Measurements from ENCODE around the gene SYNGR2. TPM values are rescaled to one million over a fixed set of nuclear protein-coding genes. Genes with fewer than 3 reads are reported as not detected.

Gene SYNGR2
- polyA plus RNA-seq, 1 donor (not counting 4 experiments of a cell fraction or from before 2014, with no cell fraction given) = 103 TPM

DNA sequence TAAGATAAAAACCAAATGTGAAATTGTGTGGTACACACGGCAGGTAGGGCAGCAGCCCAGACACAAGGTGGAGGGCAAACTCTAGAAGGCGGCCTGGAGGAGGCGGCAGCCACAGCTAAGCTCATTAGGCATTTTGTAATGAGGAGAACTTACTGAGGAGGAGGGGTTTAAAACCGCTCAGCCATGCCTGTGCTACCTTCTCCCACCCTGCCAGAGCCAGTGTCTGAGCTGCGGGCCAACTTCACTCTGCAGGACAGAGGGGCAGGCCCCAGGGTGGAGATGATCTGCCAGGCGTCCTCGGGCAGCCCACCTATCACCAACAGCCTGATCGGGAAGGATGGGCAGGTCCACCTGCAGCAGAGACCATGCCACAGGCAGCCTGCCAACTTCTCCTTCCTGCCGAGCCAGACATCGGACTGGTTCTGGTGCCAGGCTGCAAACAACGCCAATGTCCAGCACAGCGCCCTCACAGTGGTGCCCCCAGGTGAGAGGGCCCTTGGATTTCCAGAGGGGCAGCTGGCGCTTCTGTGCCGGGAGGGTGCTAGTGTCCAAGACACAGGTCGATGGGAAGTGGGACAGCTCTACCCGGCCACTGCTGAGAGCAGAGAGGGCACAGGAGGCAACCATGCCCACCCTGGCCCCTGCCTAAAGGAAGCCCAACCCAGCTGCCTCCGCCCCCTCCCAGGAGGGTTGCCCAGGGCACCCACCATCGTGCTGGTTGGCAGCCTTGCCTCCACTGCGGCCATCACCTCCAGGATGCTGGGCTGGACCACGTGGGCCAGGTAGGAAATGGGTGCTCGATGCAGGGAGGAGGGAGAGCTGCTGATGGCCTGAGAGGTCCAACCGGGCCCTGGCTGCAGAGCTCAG, 4.3 kb upstream of the SYNGR2 start:
- no peak overlapping the region for H3K4me3 ChIP-seq (ENCODE audit: control insufficient read depth in 2 of 3, extremely low read depth in 1 of 3, insufficient read depth in 2 of 3, low read depth in 1 of 3, low read length in 3 of 3)
- H2AFZ ChIP-seq (ENCODE audit: control insufficient read depth, low read length) = no peak overlapping the region
- FAIRE-seq = no peak
- TF ChIP-seq, protein P1, sequence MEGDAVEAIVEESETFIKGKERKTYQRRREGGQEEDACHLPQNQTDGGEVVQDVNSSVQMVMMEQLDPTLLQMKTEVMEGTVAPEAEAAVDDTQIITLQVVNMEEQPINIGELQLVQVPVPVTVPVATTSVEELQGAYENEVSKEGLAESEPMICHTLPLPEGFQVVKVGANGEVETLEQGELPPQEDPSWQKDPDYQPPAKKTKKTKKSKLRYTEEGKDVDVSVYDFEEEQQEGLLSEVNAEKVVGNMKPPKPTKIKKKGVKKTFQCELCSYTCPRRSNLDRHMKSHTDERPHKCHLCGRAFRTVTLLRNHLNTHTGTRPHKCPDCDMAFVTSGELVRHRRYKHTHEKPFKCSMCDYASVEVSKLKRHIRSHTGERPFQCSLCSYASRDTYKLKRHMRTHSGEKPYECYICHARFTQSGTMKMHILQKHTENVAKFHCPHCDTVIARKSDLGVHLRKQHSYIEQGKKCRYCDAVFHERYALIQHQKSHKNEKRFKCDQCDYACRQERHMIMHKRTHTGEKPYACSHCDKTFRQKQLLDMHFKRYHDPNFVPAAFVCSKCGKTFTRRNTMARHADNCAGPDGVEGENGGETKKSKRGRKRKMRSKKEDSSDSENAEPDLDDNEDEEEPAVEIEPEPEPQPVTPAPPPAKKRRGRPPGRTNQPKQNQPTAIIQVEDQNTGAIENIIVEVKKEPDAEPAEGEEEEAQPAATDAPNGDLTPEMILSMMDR (optimal IDR thresholded peaks at IDR 0.05 in 1 of 3, IDR thresholded peaks at IDR 0.05 in 1 of 3, conservative IDR thresholded peaks at IDR 0.05 in 1 of 3; ENCODE audit: extremely low read depth in 1 of 3, insufficient read depth in 2 of 3, low read length in 3 of 3) = no peak
- no peak for TF ChIP-seq EZH2 (IDR thresholded peaks at IDR 0.05; ENCODE audit: low read length)
- no peaks in the 10 kb centered on the region for H3K79me2 ChIP-seq (ENCODE audit: control insufficient read depth, insufficient read depth, low read length)
- H3K27ac ChIP-seq (ENCODE audit: control insufficient read depth, insufficient read depth, low read length) = no peak overlapping the region
- no peak overlapping the region for H3K9ac ChIP-seq (ENCODE audit: control insufficient read depth, extremely low read depth, insufficient read depth, low read length)
- H3K9me3 ChIP-seq (ENCODE audit: control insufficient read depth, low read depth, low read length) = no peaks in the 10 kb centered on the region
- no peak for DNase-seq (ENCODE audit: low read depth, low spot score)
- peaks cover 25% of the 10 kb centered on the region for H3K4me1 ChIP-seq (ENCODE audit: control insufficient read depth, extremely low read depth, insufficient read depth, low read length)
- no peaks in the 10 kb centered on the region for H3K9me1 ChIP-seq (ENCODE audit: control insufficient read depth, extremely low read depth, insufficient read depth, low read length)
- no peaks in the 10 kb centered on the region for H4K20me1 ChIP-seq (ENCODE audit: control insufficient read depth, extremely low read depth, insufficient read depth, low read length)
- H3K27me3 ChIP-seq (ENCODE audit: control insufficient read depth, extremely low read depth, insufficient read depth, low read length) = no peaks in the 10 kb centered on the region
- H3K36me3 ChIP-seq (ENCODE audit: control insufficient read depth in 2 of 2, extremely low read depth in 1 of 2, insufficient read depth in 2 of 2, low read length in 2 of 2) = no peaks in the 10 kb centered on the region
- H3K4me2 ChIP-seq (ENCODE audit: control insufficient read depth, extremely low read depth, insufficient read depth, low read depth, low read length) = no peak overlapping the region
- dilution Hi-C loops (cut with MboI; ENCODE audit: extremely low pct_ligation_motif_present, low sequenced_read_pairs) = no loop called here

DNA sequence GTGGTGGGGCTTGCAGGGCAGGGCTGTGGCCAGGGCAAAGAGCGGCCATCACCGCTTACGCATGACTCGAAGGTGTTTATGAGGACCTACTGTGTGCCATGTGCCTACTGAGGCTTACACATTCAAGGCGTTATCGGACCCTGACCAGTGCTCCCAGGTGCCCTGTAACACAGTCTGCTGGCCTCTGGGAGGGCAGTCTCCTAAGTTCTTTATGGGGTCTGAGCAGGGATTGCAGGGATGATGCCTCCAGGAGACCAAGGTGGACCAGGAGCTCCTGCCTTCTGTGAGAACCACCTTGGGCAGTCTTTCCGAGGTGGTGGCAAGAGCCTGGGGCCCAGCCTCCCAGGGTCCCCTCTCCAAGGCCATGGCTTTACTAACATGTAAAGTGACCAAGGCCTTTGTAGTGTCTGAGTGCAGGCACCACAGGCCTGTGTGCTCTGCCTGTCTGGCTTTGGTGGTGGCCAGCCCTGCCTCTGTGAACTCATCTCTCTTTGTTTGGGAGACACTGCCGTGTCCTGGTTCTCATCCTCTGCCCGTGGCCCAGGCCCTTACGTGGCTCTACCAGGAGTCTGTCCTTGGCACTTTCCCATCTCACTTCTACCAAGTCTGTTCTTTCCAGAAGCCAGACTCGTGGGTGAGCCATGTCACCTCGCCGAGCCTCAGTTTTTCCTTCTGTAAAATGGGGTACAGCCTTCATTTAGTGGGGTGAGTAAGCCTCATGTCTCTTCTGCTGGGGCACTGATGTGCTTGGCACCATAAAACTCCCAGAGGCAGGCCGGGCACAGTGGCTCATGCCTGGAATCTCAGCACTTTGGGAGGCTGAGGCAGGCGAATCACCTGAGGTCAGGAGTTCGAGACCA, 3.4 kb upstream of the SYNGR2 start:
- no peak for DNase-seq (ENCODE audit: low read depth, low spot score)
- no peak overlapping the region for H2AFZ ChIP-seq (ENCODE audit: control insufficient read depth, low read length)
- dilution Hi-C loops (cut with MboI; ENCODE audit: extremely low pct_ligation_motif_present, low sequenced_read_pairs) = no loop called here

More for the DNA sequence above, 3.4 kb upstream of the SYNGR2 start:
- Histone ChIP-seq H4K20me1 (ENCODE audit: control insufficient read depth, extremely low read depth, insufficient read depth, low read length) (no peaks in the 10 kb centered on the region), H3K27me3 (ENCODE audit: control insufficient read depth, extremely low read depth, insufficient read depth, low read length) (no peaks in the 10 kb centered on the region), H3K27ac (ENCODE audit: control insufficient read depth, insufficient read depth, low read length) (no peak overlapping the region), H3K9me1 (ENCODE audit: control insufficient read depth, extremely low read depth, insufficient read depth, low read length) (no peaks in the 10 kb centered on the region), H3K4me1 (ENCODE audit: control insufficient read depth, extremely low read depth, insufficient read depth, low read length) (peaks cover 26% of the 10 kb centered on the region), H3K4me3 (ENCODE audit: control insufficient read depth in 2 of 3, extremely low read depth in 1 of 3, insufficient read depth in 2 of 3, low read depth in 1 of 3, low read length in 3 of 3) (no peak overlapping the region), H3K79me2 (ENCODE audit: control insufficient read depth, insufficient read depth, low read length) (no peaks in the 10 kb centered on the region), H3K4me2 (ENCODE audit: control insufficient read depth, extremely low read depth, insufficient read depth, low read depth, low read length) (no peak overlapping the region), H3K9ac (ENCODE audit: control insufficient read depth, extremely low read depth, insufficient read depth, low read length) (no peak overlapping the region), H3K9me3 (ENCODE audit: control insufficient read depth, low read depth, low read length) (no peaks in the 10 kb centered on the region), H3K36me3 (ENCODE audit: control insufficient read depth in 2 of 2, extremely low read depth in 1 of 2, insufficient read depth in 2 of 2, low read length in 2 of 2) (no peaks in the 10 kb centered on the region)
- no peak for TF ChIP-seq EZH2 (IDR thresholded peaks at IDR 0.05; ENCODE audit: low read length)
- TF ChIP-seq, protein P1 (optimal IDR thresholded peaks at IDR 0.05 in 1 of 3, IDR thresholded peaks at IDR 0.05 in 1 of 3, conservative IDR thresholded peaks at IDR 0.05 in 1 of 3; ENCODE audit: extremely low read depth in 1 of 3, insufficient read depth in 2 of 3, low read length in 3 of 3) = no peak
- FAIRE-seq = no peak
